Stimulated activated CD8-positive, alpha-beta memory T cell treated with anti-CD3 and anti-CD28 coated beads, Interleukin-4, amount 100 ng/mL, for 24 hours (primary cell): ENCODE results near the gene RAI1.

Experiments used
- DNase-seq: peaks from one replicate; pipeline ENCODE4 v3.0.0-alpha.2; 2020; ENCODE audit warnings: low read depth

The RAI1 gene

GRCh38 chr17:17834974-17835373, 153.7 kb downstream of the RAI1 start:
- no peak for DNase-seq

- DNase-seq: no peak
Measured at GRCh38 chr17:17835415-17836249, 154.4 kb downstream of the RAI1 start.

GRCh38 chr17:17836250-17836817, 155.1 kb downstream of the RAI1 start:
- DNase-seq: peak; percentile 94

GRCh38 chr17:17836818-17837379, 155.6 kb downstream of the RAI1 start, which contains the start of gene SREBF1:
Gene SREBF1 (minus strand): TSS chr17:17836986. CDS start chr17:17836817, 169 bp downstream.
- peak; percentile 51 for DNase-seq

- no peak for DNase-seq
Measured at GRCh38 chr17:17837380-17837821, 156.1 kb downstream of the RAI1 start.

- DNase-seq: no peak
Measured at GRCh38 chr17:17837966-17838962, 157.0 kb downstream of the RAI1 start.

GRCh38 chr17:17839791-17840707, 158.8 kb downstream of the RAI1 start:
- DNase-seq: peak; percentile 73

- no peak for DNase-seq
Measured at GRCh38 chr17:17840751-17841591, 159.7 kb downstream of the RAI1 start.

- no peak for DNase-seq
Measured at GRCh38 chr17:17841601-17842025, 160.4 kb downstream of the RAI1 start.

GRCh38 chr17:17842111-17842876, 161.0 kb downstream of the RAI1 start:
- no peak for DNase-seq

- DNase-seq: no peak
Measured at GRCh38 chr17:17843096-17843495, 161.8 kb downstream of the RAI1 start.

- DNase-seq: no peak
Measured at GRCh38 chr17:17844079-17844478, 162.8 kb downstream of the RAI1 start.

- DNase-seq: no peak
Measured at GRCh38 chr17:17844500-17844899, 163.2 kb downstream of the RAI1 start.

- no peak for DNase-seq
Measured at GRCh38 chr17:17845046-17845775, 164.0 kb downstream of the RAI1 start.

GRCh38 chr17:17846003-17846402, 164.7 kb downstream of the RAI1 start:
- no peak for DNase-seq

- DNase-seq: no peak
Measured at GRCh38 chr17:17846645-17847044, 165.4 kb downstream of the RAI1 start.

GRCh38 chr17:17847118-17847689, 165.9 kb downstream of the RAI1 start:
- DNase-seq: no peak

GRCh38 chr17:17847726-17848125, 166.5 kb downstream of the RAI1 start:
- DNase-seq: no peak
